KBM-7 (cell line): ENCODE measurements around the gene ERO1B.
"Not testable (repeated sequence)": the region's sequence is repeated elsewhere in the genome, so short reads cannot be mapped to it uniquely, and the experiment has no call there.

Source experiments
- DNase-seq: peaks from one replicate; pipeline ENCODE4 v3.0.0-alpha.2; 2015
- in situ Hi-C: fragments of 300-500 bp; cut with MboI; formaldehyde crosslinking; loops from 2 replicates; pipeline ENCODE4 v1.14.3; 2020; ENCODE audit warnings: low sequenced_read_pairs, low pct_unique_long_range_greater_than_20kb, mixed read lengths

The ERO1B gene

GRCh38 chr1:236207121-236207520 lies 74.6 kb downstream of the ERO1B start:
- no peak for DNase-seq
- in situ Hi-C loops, result no loop called here

- in situ Hi-C loops, result no loop called here
Measured at GRCh38 chr1:236206548-236206947, 75.2 kb downstream of the ERO1B start.

GRCh38 chr1:236204656-236205055 lies 77.1 kb downstream of the ERO1B start:
- in situ Hi-C loops, result no loop called here
- no peak for DNase-seq

More at GRCh38 chr1:236206548-236206947, 75.2 kb downstream of the ERO1B start:
- peak; percentile 23 for DNase-seq

- in situ Hi-C loops, result no loop called here
- no peak for DNase-seq
Measured at GRCh38 chr1:236204039-236204438, 77.7 kb downstream of the ERO1B start.

- in situ Hi-C loops, result no loop called here
- no peak for DNase-seq
Measured at GRCh38 chr1:236201786-236202185, 80.0 kb downstream of the ERO1B start.

- in situ Hi-C loops, result no loop called here
Measured at GRCh38 chr1:236200925-236201324, 80.8 kb downstream of the ERO1B start.

GRCh38 chr1:236193184-236193583 lies 88.6 kb downstream of the ERO1B start:
- in situ Hi-C loops, result no loop called here
- no peak for DNase-seq

More at GRCh38 chr1:236200925-236201324, 80.8 kb downstream of the ERO1B start:
- DNase-seq, result no peak

- in situ Hi-C loops, result not testable (repeated sequence)
- DNase-seq, result peak; percentile 25
Measured at GRCh38 chr1:236188084-236188483, 93.7 kb downstream of the ERO1B start.

- DNase-seq, in situ Hi-C loops: not testable (repeated sequence)
Measured at GRCh38 chr1:236186471-236186870, 95.3 kb downstream of the ERO1B start.

GRCh38 chr1:236185687-236186086 lies 96.1 kb downstream of the ERO1B start:
- in situ Hi-C loops, result no loop called here
- peak; percentile 82 for DNase-seq

GRCh38 chr1:236181059-236181458 lies 100.7 kb downstream of the ERO1B start:
- in situ Hi-C loops, result no loop called here
- no peak for DNase-seq

GRCh38 chr1:236179634-236180033 lies 102.1 kb downstream of the ERO1B start:
- no peak for DNase-seq
- in situ Hi-C loops, result no loop called here

- DNase-seq, result no peak
- in situ Hi-C loops, result no loop called here
Measured at GRCh38 chr1:236176337-236177336, 105.1 kb downstream of the ERO1B start.

- in situ Hi-C loops, result no loop called here
Measured at GRCh38 chr1:236175642-236176336, 106.0 kb downstream of the ERO1B start.

GRCh38 chr1:236173174-236173767 lies 108.5 kb downstream of the ERO1B start:
- no peak for DNase-seq

More at GRCh38 chr1:236175642-236176336, 106.0 kb downstream of the ERO1B start:
- no peak for DNase-seq

GRCh38 chr1:236172041-236172579 lies 109.6 kb downstream of the ERO1B start:
- in situ Hi-C loops, result no loop called here
- no peak for DNase-seq

More at GRCh38 chr1:236173174-236173767, 108.5 kb downstream of the ERO1B start:
- in situ Hi-C loops, result no loop called here

- DNase-seq, result no peak
- in situ Hi-C loops, result no loop called here
Measured at GRCh38 chr1:236168716-236169429, 112.9 kb downstream of the ERO1B start.

GRCh38 chr1:236167578-236167977 lies 114.2 kb downstream of the ERO1B start:
- DNase-seq, result no peak
- in situ Hi-C loops, result no loop called here

- DNase-seq, result no peak
- in situ Hi-C loops, result no loop called here
Measured at GRCh38 chr1:236167154-236167553, 114.6 kb downstream of the ERO1B start.
